Measurements from ENCODE around the gene CLIC6. TPM values are rescaled to one million over a fixed set of nuclear protein-coding genes. Genes with fewer than 3 reads are reported as not detected.
A peak's percentile ranks its signal among the peaks of the same experiment; 100 is the strongest.

Gene CLIC6
- total RNA-seq, 2 donors from 2014 or later = 3.0 to 5.0 TPM

DNA sequence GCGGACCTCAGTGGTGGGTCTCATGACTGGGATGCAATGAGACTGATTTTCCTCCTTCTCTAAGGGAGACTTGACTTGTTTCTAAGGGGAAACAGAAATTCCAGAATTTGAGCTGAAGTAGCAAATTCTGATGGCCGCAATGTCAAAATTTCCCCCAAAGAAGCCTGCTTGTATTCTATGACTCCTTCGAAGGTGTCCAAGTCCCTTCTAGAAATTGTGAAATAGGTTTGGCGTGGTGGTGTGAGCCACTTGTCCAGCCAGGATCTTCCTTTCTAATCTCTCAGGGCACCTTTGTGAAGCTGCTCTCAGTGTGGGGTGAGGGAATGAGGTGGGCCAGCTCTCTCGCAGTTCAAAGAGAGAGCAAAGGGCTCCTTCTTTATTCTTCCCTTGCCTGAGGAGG is 19.9 kb downstream of the CLIC6 start:
- DNase-seq (ENCODE audit: low spot score) = no peak
- intact Hi-C loops (cut with DNase I) = no loop called here

GRCh38 chr21:34690041-34690792 is 21.4 kb downstream of the CLIC6 start:
- intact Hi-C loops (cut with DNase I) = no loop called here
- no peak for DNase-seq (ENCODE audit: low spot score)

DNA sequence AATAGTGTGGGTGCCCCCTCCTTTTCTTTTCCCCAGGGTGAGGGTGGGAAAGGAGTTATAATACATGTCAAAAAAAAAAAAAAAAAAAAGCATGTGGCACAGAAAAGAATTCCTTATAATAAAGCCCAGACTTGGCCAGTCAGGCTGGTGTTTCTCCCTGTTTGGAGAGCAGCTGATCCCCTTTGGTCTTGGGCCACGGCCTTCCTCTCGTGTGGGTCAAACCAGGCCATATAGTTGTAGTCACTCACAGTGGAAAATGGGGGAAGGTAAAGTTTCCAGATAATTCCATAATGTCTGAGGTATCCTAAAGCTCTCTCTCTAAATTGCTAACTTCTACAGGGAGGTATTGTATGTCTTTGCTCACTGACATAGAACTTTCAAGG is 22.0 kb downstream of the CLIC6 start:
- intact Hi-C loops (cut with DNase I) = no loop called here
- DNase-seq (ENCODE audit: low spot score) = no peak

- intact Hi-C loops (cut with DNase I) = no loop called here
Observed at GRCh38 chr21:34691390-34692032, 22.7 kb downstream of the CLIC6 start.

GRCh38 chr21:34692458-34693020 is 23.7 kb downstream of the CLIC6 start:
- no peak for DNase-seq (ENCODE audit: low spot score)
- intact Hi-C loops (cut with DNase I) = no loop called here

More at GRCh38 chr21:34691390-34692032, 22.7 kb downstream of the CLIC6 start:
- DNase-seq (ENCODE audit: low spot score) = no peak

DNA sequence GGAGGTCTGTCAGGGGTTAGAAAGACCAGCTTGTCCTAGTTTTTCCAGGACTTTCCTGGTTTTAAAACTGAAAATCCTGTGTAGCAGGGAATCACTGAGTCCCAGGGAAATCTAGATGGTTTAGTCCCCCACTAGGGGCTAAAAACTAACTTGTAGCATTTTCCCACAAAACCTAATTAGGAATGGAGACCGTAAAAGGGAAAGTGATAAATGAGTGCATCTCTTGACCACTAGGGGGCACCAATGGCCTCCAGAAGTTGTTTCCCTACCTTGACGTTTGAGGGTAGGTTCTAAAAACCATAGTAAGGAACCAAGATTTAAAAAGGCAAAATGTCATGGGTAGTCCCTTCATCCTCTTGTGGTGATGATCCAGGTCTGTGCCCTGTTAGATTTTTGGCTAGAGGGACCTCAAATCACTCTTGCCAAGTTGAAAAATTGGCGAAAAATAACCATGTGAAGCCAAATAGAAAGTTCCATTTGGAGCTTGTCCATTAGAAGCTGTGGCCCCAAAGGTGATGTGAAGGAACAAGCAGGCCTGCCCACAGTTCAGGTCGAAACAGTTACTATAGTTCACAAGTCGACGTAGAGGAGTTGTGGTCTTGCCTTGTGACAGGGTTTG is 24.5 kb downstream of the CLIC6 start:
- DNase-seq (ENCODE audit: low spot score) = no peak
- intact Hi-C loops (cut with DNase I) = no loop called here

- no peak for DNase-seq (ENCODE audit: low spot score)
- intact Hi-C loops (cut with DNase I) = no loop called here
Observed at GRCh38 chr21:34695434-34695833, 26.6 kb downstream of the CLIC6 start.

DNA sequence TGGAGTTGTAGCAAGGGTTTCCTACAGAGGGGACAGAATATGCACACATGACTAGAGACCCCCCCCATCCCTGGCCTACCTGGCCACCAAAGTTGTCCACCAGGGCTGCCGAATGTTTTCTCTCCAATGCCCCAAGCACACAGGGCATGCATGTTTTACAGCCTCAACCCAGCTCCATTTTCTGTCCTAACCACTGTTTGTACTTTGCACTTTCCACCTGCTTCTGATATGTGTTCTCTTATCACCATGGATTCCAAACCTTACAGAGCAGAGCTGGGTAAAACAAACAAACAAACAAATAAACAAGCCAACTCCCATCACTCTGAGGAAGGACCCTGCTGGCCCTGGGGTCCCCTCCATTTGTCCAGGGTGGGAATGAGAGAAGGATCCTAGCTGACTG is 27.3 kb downstream of the CLIC6 start:
- intact Hi-C loops (cut with DNase I) = no loop called here
- no peak for DNase-seq (ENCODE audit: low spot score)

DNA sequence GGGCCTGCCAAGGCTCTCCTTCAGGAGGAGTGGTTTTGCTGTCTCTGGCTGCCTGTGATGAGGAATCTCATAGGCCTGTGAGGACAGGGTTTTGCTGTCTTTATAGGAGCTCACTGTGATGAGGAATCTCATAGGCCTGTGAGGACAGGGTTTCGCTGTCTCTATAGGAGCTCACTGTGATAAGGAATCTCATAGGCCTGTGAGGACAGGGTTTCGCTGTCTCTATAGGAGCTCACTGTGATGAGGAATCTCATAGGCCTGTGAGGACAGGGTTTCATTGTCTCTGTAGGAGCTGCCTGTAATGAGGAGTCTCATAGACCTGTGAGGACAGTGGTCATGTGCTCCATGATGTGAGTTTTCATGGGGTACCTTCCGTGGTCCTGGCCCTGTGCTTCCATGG is 29.0 kb downstream of the CLIC6 start:
- intact Hi-C loops (cut with DNase I) = no loop called here
- no peak for DNase-seq (ENCODE audit: low spot score)

DNA sequence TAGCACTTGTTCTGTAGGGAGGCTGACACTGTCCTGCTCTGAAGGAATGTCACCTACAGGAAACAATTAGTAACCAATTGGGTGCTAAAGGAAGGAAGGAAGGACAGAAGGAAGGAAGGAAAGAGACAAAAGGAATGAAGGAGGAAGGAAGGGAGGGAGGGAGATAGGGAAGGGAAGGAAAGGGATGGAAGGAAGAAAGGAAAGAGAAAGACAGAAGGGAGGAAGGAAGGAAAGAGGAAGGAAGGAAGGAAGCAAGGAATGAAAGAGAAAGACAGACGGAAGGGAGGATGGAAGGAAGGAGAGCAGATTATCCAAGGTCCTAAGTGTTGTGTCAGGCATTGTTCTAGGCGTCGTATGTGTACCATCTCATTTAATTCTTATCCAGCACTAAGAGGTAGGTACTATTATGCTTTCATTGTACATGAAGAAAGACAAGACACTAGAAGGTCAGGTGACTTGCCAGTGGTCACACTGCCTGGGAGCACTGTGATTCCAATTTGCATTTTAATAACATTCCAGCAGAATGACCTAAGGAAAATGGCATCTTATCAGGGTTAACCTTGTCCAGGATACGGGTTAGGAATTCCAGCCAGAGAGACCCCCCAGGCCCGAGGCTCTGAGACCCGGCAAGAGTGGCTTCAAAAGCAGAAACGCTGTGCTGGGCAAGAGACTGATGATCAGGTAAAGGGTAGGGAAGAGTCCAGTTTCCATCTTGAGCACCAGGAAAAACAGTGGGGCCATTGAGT is 29.6 kb downstream of the CLIC6 start:
- intact Hi-C loops (cut with DNase I) = no loop called here
- no peak for DNase-seq (ENCODE audit: low spot score)

- intact Hi-C loops (cut with DNase I) = no loop called here
- DNase-seq (ENCODE audit: low spot score) = no peak
Observed at GRCh38 chr21:34700605-34701004, 31.8 kb downstream of the CLIC6 start.

DNA sequence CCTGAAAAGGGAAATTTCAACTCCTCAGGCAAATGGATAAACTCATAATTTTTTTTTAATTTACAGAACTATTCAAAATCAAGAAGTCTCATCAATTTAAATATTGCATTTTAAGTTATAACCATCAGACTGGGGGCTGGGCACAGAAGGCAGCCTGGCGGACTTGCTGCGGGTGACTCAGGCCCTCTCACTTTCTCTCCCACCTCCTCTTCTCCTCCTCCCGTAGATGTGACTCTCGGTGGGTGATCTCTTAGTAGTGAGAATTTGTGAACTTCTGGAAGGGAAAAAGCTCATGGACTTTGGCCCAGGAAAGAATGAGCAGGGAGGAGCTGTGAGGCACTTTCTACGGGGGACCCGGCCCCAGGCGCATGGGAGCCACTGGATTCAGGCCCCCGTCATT is 32.9 kb downstream of the CLIC6 start:
- intact Hi-C loops (cut with DNase I) = no loop called here
- no peak for DNase-seq (ENCODE audit: low spot score)

GRCh38 chr21:34702341-34703170 is 33.8 kb downstream of the CLIC6 start:
- intact Hi-C loops (cut with DNase I) = no loop called here
- DNase-seq (ENCODE audit: low spot score) = peak; percentile 95

DNA sequence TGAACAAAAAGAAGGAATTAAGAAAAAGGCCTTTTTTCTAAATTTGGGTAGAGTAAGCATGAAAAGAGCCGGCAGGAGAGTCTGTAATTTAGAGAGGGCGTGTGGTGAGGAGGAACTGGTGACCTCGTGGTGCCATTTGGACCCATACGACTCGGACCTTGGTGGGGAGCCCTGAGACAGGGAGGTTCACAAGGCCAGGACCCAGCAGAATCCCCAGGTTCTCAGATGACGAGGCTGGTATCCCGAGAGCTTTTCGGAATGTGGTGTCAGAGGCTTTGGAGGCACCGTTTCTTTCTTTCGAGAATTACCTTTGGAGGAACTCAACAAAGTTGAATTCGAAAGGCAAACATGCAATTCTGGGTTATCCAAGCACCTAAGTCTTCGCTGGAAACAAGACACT is 34.8 kb downstream of the CLIC6 start:
- DNase-seq (ENCODE audit: low spot score) = no peak
- intact Hi-C loops (cut with DNase I) = no loop called here

- intact Hi-C loops (cut with DNase I) = no loop called here
- no peak for DNase-seq (ENCODE audit: low spot score)
Observed at GRCh38 chr21:34704119-34704518, 35.3 kb downstream of the CLIC6 start.

DNA sequence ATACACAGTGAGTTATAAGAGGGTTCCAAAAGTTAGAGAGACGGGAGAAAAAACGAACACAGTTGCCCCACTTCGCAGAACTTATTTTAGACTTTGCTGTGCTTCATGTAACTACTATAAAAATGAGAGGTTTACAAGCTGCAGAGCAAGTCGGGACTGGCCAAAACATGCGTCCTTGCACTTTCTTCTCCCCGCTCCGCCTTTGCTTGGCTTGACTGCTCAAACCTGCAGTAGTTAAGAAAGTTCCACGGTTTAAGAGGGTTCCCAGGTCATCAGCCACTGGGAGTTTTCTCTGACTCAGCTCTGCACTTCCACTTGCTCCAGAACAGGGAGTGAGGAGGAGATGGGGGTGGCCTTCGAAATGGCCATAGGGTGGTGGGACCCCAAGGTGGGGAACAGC is 36.2 kb downstream of the CLIC6 start:
- DNase-seq (ENCODE audit: low spot score) = no peak
- intact Hi-C loops (cut with DNase I) = no loop called here

GRCh38 chr21:34706337-34706736 is 37.5 kb downstream of the CLIC6 start:
- no peak for DNase-seq (ENCODE audit: low spot score)
- intact Hi-C loops (cut with DNase I) = no loop called here

DNA sequence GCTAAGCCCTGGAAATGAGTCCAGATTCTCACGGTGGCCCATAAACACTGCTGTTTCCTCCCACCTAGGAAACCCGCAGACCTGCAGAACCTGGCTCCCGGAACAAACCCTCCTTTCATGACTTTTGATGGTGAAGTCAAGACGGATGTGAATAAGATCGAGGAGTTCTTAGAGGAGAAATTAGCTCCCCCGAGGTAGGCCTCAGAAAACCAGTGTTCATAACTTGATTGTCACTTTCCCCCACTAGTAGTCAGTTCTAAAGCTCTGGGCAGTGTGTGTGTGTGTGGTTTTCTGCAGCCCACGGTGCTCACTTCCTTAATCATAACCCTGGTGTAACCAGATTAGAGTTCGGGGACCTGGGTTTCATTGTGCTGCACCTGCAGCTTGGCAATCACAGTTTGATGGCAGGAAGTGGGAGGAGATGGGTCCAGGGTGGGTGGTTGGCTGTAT is 39.1 kb downstream of the CLIC6 start:
- intact Hi-C loops (cut with DNase I) = no loop called here
- DNase-seq (ENCODE audit: low spot score) = no peak

GRCh38 chr21:34713621-34714020 is 44.8 kb downstream of the CLIC6 start:
- intact Hi-C loops (cut with DNase I) = no loop called here
- DNase-seq (ENCODE audit: low spot score) = no peak
